HepG2 (cell line): Measurements from ENCODE around the gene KANK4. TPM values are rescaled to one million over a fixed set of nuclear protein-coding genes. Genes with fewer than 3 reads are reported as not detected.
A peak's percentile ranks its signal among the peaks of the same experiment; 100 is the strongest.

Source experiments
- ETV5 ChIP-seq: IDR thresholded peaks from 2 replicates; pipeline ENCODE4 v1.6.1; 2018; ENCODE audit warnings: missing biosample characterization, missing genetic modification reagents, inconsistent platforms, borderline replicate concordance
- GPBP1L1 ChIP-seq: sonication (generic); formaldehyde crosslinking; IDR thresholded peaks from 2 replicates; pipeline ENCODE4 v1.5.0; 2020; ENCODE audit warnings: mild to moderate bottlenecking, missing genetic modification reagents
- HNRNPUL1 ChIP-seq: fragments of 200-400 bp; formaldehyde crosslinking; IDR thresholded peaks from 2 replicates; pipeline ENCODE4 v1.6.1; 2017; ENCODE audit warnings: low read depth, mild to moderate bottlenecking, low read length, moderate library complexity
- ISX ChIP-seq: sonication (generic); formaldehyde crosslinking; conservative IDR thresholded peaks from 2 replicates; pipeline ENCODE4 v1.5.0; 2020; ENCODE audit warnings: missing genetic modification reagents
- KLF11 ChIP-seq: IDR thresholded peaks from 2 replicates; pipeline ENCODE4 v1.6.1; 2016; ENCODE audit warnings: missing compliant biosample characterization
- MED13 ChIP-seq: sonication (generic); formaldehyde crosslinking; IDR thresholded peaks from 2 replicates; pipeline ENCODE4 v1.5.0; 2020; ENCODE audit warnings: missing genetic modification reagents
- NBN ChIP-seq: fragments of 450-650 bp; conservative IDR thresholded peaks from 2 replicates; pipeline ENCODE4 v1.6.1; 2017
- NFATC3 ChIP-seq: sonication (generic); formaldehyde crosslinking; IDR thresholded peaks from 2 replicates; pipeline ENCODE4 v1.5.1; 2020; ENCODE audit warnings: mild to moderate bottlenecking, missing genetic modification reagents
- NKX3-1 ChIP-seq: sonication (generic); formaldehyde crosslinking; IDR thresholded peaks from 2 replicates; pipeline ENCODE4 v1.5.0; 2020; ENCODE audit warnings: missing genetic modification reagents
- PCBP1 ChIP-seq: fragments of 200-400 bp; formaldehyde crosslinking; IDR thresholded peaks from 2 replicates; pipeline ENCODE4 v1.6.1; 2017; ENCODE audit warnings: mild to moderate bottlenecking, low read depth, low read length, borderline replicate concordance
- SALL1 ChIP-seq: sonication (generic); formaldehyde crosslinking; IDR thresholded peaks from 2 replicates; pipeline ENCODE4 v1.8.0; 2022; ENCODE audit warnings: mild to moderate bottlenecking, missing genetic modification reagents
- TFDP2 ChIP-seq: sonication (generic); formaldehyde crosslinking; IDR thresholded peaks from 2 replicates; pipeline ENCODE4 v1.4.0; 2020; ENCODE audit warnings: missing genetic modification reagents
- THAP9 ChIP-seq: sonication (generic); formaldehyde crosslinking; IDR thresholded peaks from 2 replicates; pipeline ENCODE4; 2020; ENCODE audit warnings: missing genetic modification reagents, mild to moderate bottlenecking, borderline replicate concordance
- ZFP37 ChIP-seq: sonication (generic); formaldehyde crosslinking; IDR thresholded peaks from 2 replicates; pipeline ENCODE4 v1.4.0; 2020; ENCODE audit warnings: missing genetic modification reagents, borderline replicate concordance
- ZHX2 ChIP-seq, 2 experiments: sonication (generic) in 1 of 2; formaldehyde crosslinking in 1 of 2; IDR thresholded peaks; 2 replicates each; pipeline versions ENCODE4 v1.6.1 to v1.9.0; 2014 to 2022; ENCODE audit warnings: antibody characterized with exemption in 1 of 2, borderline replicate concordance in 1 of 2, inconsistent platforms in 1 of 2, low read depth in 1 of 2, missing genetic modification reagents in 1 of 2
- ZNF251 ChIP-seq: sonication (generic); formaldehyde crosslinking; IDR thresholded peaks from 2 replicates; pipeline ENCODE4 v1.9.0; 2021; ENCODE audit warnings: mild to moderate bottlenecking, missing genetic modification reagents
- ZNF747 ChIP-seq: sonication (generic); formaldehyde crosslinking; IDR thresholded peaks from 2 replicates; pipeline ENCODE4 v1.8.1; 2023; ENCODE audit warnings: missing genetic modification reagents, mild to moderate bottlenecking, borderline replicate concordance
- ZSCAN9 ChIP-seq: IDR thresholded peaks from 2 replicates; pipeline ENCODE4 v1.6.1; 2016; ENCODE audit warnings: borderline replicate concordance
- polyA plus RNA-seq, 8 experiments: library from polyadenylated mRNA; depleted of rRNA in 3 of 8; stranded (reverse) in 7 of 8; unstranded in 1 of 8; fragments of >200 nt; fragmentation: Illumina TruSeq in 4 of 8; extraction: Trizol in 4 of 8; gene quantifications; 2 replicates each; pipeline versions ENCODE4 v1.2.1 to v1.2.3, GENCODE V29; 2011 to 2016; ENCODE audit warnings: low read depth in 4 of 8, missing spikeins in 1 of 8, mixed read lengths in 1 of 8; ENCODE audit not compliant: insufficient read depth in 1 of 8
- total RNA-seq, 5 experiments: library from RNA; depleted of rRNA; stranded (reverse); fragments of >200 nt; fragmentation: Illumina TruSeq; extraction: Trizol; gene quantifications; 2 replicates each; pipeline ENCODE4 v1.2.3, GENCODE V29; 2016; ENCODE audit warnings: low read depth in 1 of 5

KANK4 gene
- total and polyA plus RNA-seq, 2 of the 13 experiments (the other 11 are each of a cell fraction or from before 2014, with no cell fraction given): 16.1 to 25.7 TPM

- TF ChIP-seq HNRNPUL1: no peak
- TF ChIP-seq ZFP37 (CRISPR knock-in tag): no peak
- TF ChIP-seq THAP9 (CRISPR knock-in tag): no peak
- peak; percentile 70; the same call in 1 of the 2 replicates for TF ChIP-seq ZNF747 (CRISPR knock-in tag)
- TF ChIP-seq ETV5: no peak
- no peak for TF ChIP-seq NFATC3 (CRISPR knock-in tag)
- peak; percentile 28; the same call in 1 of the 2 replicates for TF ChIP-seq MED13 (CRISPR knock-in tag)
- TF ChIP-seq PCBP1: no peak
- TF ChIP-seq TFDP2 (CRISPR knock-in tag): peak; percentile 13; the same call in 1 of the 2 replicates
- TF ChIP-seq ISX (CRISPR knock-in tag): no peak
- no peak for TF ChIP-seq ZHX2 (IDR thresholded peaks at IDR 0.05; ENCODE audit: low read depth)
- TF ChIP-seq ZHX2 (CRISPR knock-in tag; IDR thresholded peaks at IDR 0.05; ENCODE audit: borderline replicate concordance): no peak
- no peak for TF ChIP-seq NBN
- TF ChIP-seq SALL1 (CRISPR knock-in tag): peak; percentile 77
- peak; percentile 47; the same call in 1 of the 2 replicates for TF ChIP-seq ZSCAN9 (CRISPR knock-in tag)
- TF ChIP-seq NKX3-1 (CRISPR knock-in tag): no peak
- TF ChIP-seq ZNF251 (CRISPR knock-in tag): no peak
- no peak for TF ChIP-seq GPBP1L1 (CRISPR knock-in tag)
- no peak for TF ChIP-seq KLF11
Measured at GRCh38 chr1:62241371-62242131, 77.7 kb downstream of the KANK4 start (continued).
